ENCODE measurements around the gene GBF1. TPM values are rescaled to one million over a fixed set of nuclear protein-coding genes. Genes with fewer than 3 reads are reported as not detected.

GBF1 gene
- total RNA-seq, 1 experiment from 2014 or later: 69.8 TPM

- Mint-ChIP-seq H3K4me3 (ENCODE audit: unreplicated experiment) (no peak overlapping the region), H3K27me3 (ENCODE audit: insufficient read depth, unreplicated experiment) (peaks cover 16% of the 10 kb centered on the region), H3K4me1 (ENCODE audit: low read depth, unreplicated experiment) (no peaks in the 10 kb centered on the region), H3K36me3 (ENCODE audit: insufficient read depth, unreplicated experiment) (no peaks in the 10 kb centered on the region), H3K9me3 (ENCODE audit: unreplicated experiment) (no peaks in the 10 kb centered on the region), H3K27ac (ENCODE audit: unreplicated experiment) (no peak overlapping the region)
- POLR2A ChIA-PET: no interaction called here
- no peak overlapping the region for H3K4me3 ChIP-seq (ENCODE audit: low read depth, low read length)
- H3K36me3 ChIP-seq (ENCODE audit: control insufficient read depth, insufficient read depth, low read length): no peaks in the 10 kb centered on the region
- CTCF ChIA-PET: interaction anchor here (1.4 kb wide), 1 partner anchor 11 kb away, joined by 6 read pairs; no protein-coding TSS in a partner anchor
- BruUV-seq (replicated peaks): no TSS peak
- TF ChIP-seq CTCF (IDR thresholded peaks at IDR 0.05; ENCODE audit: insufficient read depth in 1 of 2, low read depth in 1 of 2, low read length in 1 of 2, severe bottlenecking in 1 of 2, unreplicated experiment in 1 of 2): no peak
- DNase-seq: no peak
- H3K9me3 ChIP-seq: no peaks in the 10 kb centered on the region
- H3K4me1 ChIP-seq: no peaks in the 10 kb centered on the region
- H3K27me3 ChIP-seq (replicated peaks; ENCODE audit: control insufficient read depth, insufficient read depth, low read length): peaks cover 1% of the 10 kb centered on the region; the same call in 1 of the 2 replicates
- intact Hi-C loops (cut with micrococcal nuclease; ENCODE audit: unreplicated experiment): no loop called here
These were observed 165.2 kb downstream of the GBF1 start for GRCh38 chr10:102410429-102411073.

- Mint-ChIP-seq H3K4me3 (ENCODE audit: unreplicated experiment) (no peak overlapping the region), H3K27me3 (ENCODE audit: insufficient read depth, unreplicated experiment) (peaks cover 16% of the 10 kb centered on the region), H3K36me3 (ENCODE audit: insufficient read depth, unreplicated experiment) (no peaks in the 10 kb centered on the region), H3K9me3 (ENCODE audit: unreplicated experiment) (no peaks in the 10 kb centered on the region), H3K4me1 (ENCODE audit: low read depth, unreplicated experiment) (no peaks in the 10 kb centered on the region), H3K27ac (ENCODE audit: unreplicated experiment) (no peak overlapping the region)
- CTCF ChIA-PET: interaction anchor here (0.6 kb wide), 1 partner anchor 21 kb away, joined by 3 read pairs; no protein-coding TSS in a partner anchor
- BruUV-seq (replicated peaks): no TSS peak
- H3K4me1 ChIP-seq: no peaks in the 10 kb centered on the region
- no peak overlapping the region for H3K4me3 ChIP-seq (ENCODE audit: low read depth, low read length)
- H3K36me3 ChIP-seq (ENCODE audit: control insufficient read depth, insufficient read depth, low read length): no peaks in the 10 kb centered on the region
- DNase-seq: no peak
- H3K27me3 ChIP-seq (replicated peaks; ENCODE audit: control insufficient read depth, insufficient read depth, low read length): peaks cover 1% of the 10 kb centered on the region; the same call in 1 of the 2 replicates
- POLR2A ChIA-PET: no interaction called here
- intact Hi-C loops (cut with micrococcal nuclease; ENCODE audit: unreplicated experiment): no loop called here
- TF ChIP-seq CTCF (IDR thresholded peaks at IDR 0.05; ENCODE audit: insufficient read depth in 1 of 2, low read depth in 1 of 2, low read length in 1 of 2, severe bottlenecking in 1 of 2, unreplicated experiment in 1 of 2): no peak
- no peaks in the 10 kb centered on the region for H3K9me3 ChIP-seq
These were observed 166.3 kb downstream of the GBF1 start for GRCh38 chr10:102411341-102412255.

GRCh38 chr10:102412293-102412692, 167.0 kb downstream of the GBF1 start:
- Mint-ChIP-seq H3K9me3 (ENCODE audit: unreplicated experiment) (no peaks in the 10 kb centered on the region), H3K27me3 (ENCODE audit: insufficient read depth, unreplicated experiment) (peaks cover 16% of the 10 kb centered on the region), H3K4me1 (ENCODE audit: low read depth, unreplicated experiment) (no peaks in the 10 kb centered on the region), H3K4me3 (ENCODE audit: unreplicated experiment) (no peak overlapping the region), H3K27ac (ENCODE audit: unreplicated experiment) (no peak overlapping the region), H3K36me3 (ENCODE audit: insufficient read depth, unreplicated experiment) (no peaks in the 10 kb centered on the region)
- TF ChIP-seq CTCF (IDR thresholded peaks at IDR 0.05; ENCODE audit: insufficient read depth in 1 of 2, low read depth in 1 of 2, low read length in 1 of 2, severe bottlenecking in 1 of 2, unreplicated experiment in 1 of 2): no peak
- DNase-seq: no peak
- POLR2A ChIA-PET: no interaction called here
- CTCF ChIA-PET: no interaction called here
- no peaks in the 10 kb centered on the region for H3K36me3 ChIP-seq (ENCODE audit: control insufficient read depth, insufficient read depth, low read length)
- H3K4me1 ChIP-seq: no peaks in the 10 kb centered on the region
- intact Hi-C loops (cut with micrococcal nuclease; ENCODE audit: unreplicated experiment): no loop called here
- H3K27me3 ChIP-seq (replicated peaks; ENCODE audit: control insufficient read depth, insufficient read depth, low read length): peaks cover 1% of the 10 kb centered on the region; the same call in 1 of the 2 replicates
- H3K4me3 ChIP-seq (ENCODE audit: low read depth, low read length): no peak overlapping the region
- H3K9me3 ChIP-seq: no peaks in the 10 kb centered on the region
- BruUV-seq (replicated peaks): no TSS peak
